Transverse colon (tissue), 4 donors: ENCODE measurements around the gene ARVCF. TPM values are rescaled to one million over a fixed set of nuclear protein-coding genes. Genes with fewer than 3 reads are reported as not detected.

Source experiments
- DNase-seq: peaks from one replicate; pipeline ENCODE4 v3.0.0-alpha.2; 2019
- H3K27ac ChIP-seq, 4 donors: fragments of 200-600 bp; sonication (generic); 2 replicates each; pipeline ENCODE4 v1.5.1; 2016 to 2018; ENCODE audit warnings: inconsistent platforms in 4 of 4
- H3K27me3 ChIP-seq: fragments of 200-600 bp; sonication (generic); 2 replicates; pipeline ENCODE4 v1.5.1; 2017; ENCODE audit warnings: inconsistent platforms
- H3K36me3 ChIP-seq, 4 donors: fragments of 200-600 bp; sonication (generic); 2 replicates each; pipeline ENCODE4 v1.5.1; 2017 to 2019; ENCODE audit warnings: inconsistent platforms in 4 of 4
- H3K4me1 ChIP-seq, 4 donors: fragments of 200-600 bp; sonication (generic); 2 replicates each; pipeline ENCODE4 v1.5.1; 2017 to 2020; ENCODE audit warnings: inconsistent platforms in 4 of 4
- H3K4me3 ChIP-seq, 4 donors: fragments of 200-600 bp; sonication (generic); 1 replicate in 1 of 4; 2 replicates in 3 of 4; pipeline versions ENCODE4 v1.5.1 to v1.6.1; 2017 to 2019; ENCODE audit warnings: inconsistent platforms in 4 of 4
- H3K9me3 ChIP-seq, 2 donors: fragments of 200-600 bp; sonication (generic); 2 replicates each; pipeline ENCODE4 v1.5.1; 2017 to 2019; ENCODE audit warnings: inconsistent platforms in 2 of 2
- EP300 ChIP-seq: sonication (generic); formaldehyde crosslinking; IDR thresholded peaks from one replicate; pipeline ENCODE4 v1.6.1; 2017; ENCODE audit warnings: antibody characterized with exemption, low read depth
- POLR2A ChIP-seq: fragments of 450-650 bp; IDR thresholded peaks from one replicate; pipeline ENCODE4 v1.6.1; 2016; ENCODE audit warnings: antibody characterized with exemption, mild to moderate bottlenecking, moderate library complexity
- POLR2AphosphoS5 ChIP-seq, 3 donors: sonication (generic); formaldehyde crosslinking; IDR thresholded peaks; one replicate each; pipeline ENCODE4 v1.6.1; 2016; ENCODE audit warnings: antibody characterized with exemption in 3 of 3
- WGBS, 2 donors: methylation state at CpG; one replicate each; pipeline ENCODE4 v1.1.5; 2018; ENCODE audit warnings: low coverage in 1 of 2; 5-methylcytosine and 5-hydroxymethylcytosine counted together
- in situ Hi-C, 4 donors: fragments of 200-750 bp; cut with MboI; loops; one replicate each; pipeline versions ENCODE4 v1.15.0 to v1.15.1; 2017; ENCODE audit warnings: low sequenced_read_pairs in 3 of 4, low pct_ligation_motif_present in 1 of 4, low pct_unique_long_range_greater_than_20kb in 1 of 4
- intact Hi-C: fragments of 100-400 bp; cut with DNase I; formaldehyde crosslinking; loops from one replicate; pipeline ENCODE4 v1.15.1; 2023; ENCODE audit warnings: low total_unique reads
- total RNA-seq, 4 donors: library from RNA; depleted of rRNA; stranded (reverse); fragments of >200 nt; gene quantifications; one replicate each; pipeline ENCODE4 v1.1.0, GENCODE V29; 2016
- TF ChIP-seq, protein P1 (sequence below), 5 experiments: fragments of 200-600 bp in 3 of 5; fragments of 450-650 bp in 2 of 5; sonication (generic) in 3 of 5; IDR thresholded peaks; 1 replicate in 2 of 5; 2 replicates in 3 of 5; pipeline ENCODE4 v1.5.1; 2016 to 2017; ENCODE audit warnings: antibody characterized with exemption in 5 of 5, inconsistent platforms in 3 of 5, mild to moderate bottlenecking in 2 of 5, moderate library complexity in 1 of 5

ARVCF gene
- total RNA-seq, 4 donors from 2014 or later, result 15.3 to 81.6 (median 19.3) TPM

- Histone ChIP-seq H3K9me3 (no peaks in the 10 kb centered on the region), H3K27ac (no peak overlapping the region), H3K4me1 (no peaks in the 10 kb centered on the region), H3K4me3 (no peak overlapping the region), H3K27me3 (no peaks in the 10 kb centered on the region), H3K36me3 (peaks cover 0 to 23% (median 0%) of the 10 kb centered on the region in 4 donors)
- in situ Hi-C loops (no loop called here), intact Hi-C loops (no loop called here)
- DNase-seq, result no peak
- TF ChIP-seq, protein P1, sequence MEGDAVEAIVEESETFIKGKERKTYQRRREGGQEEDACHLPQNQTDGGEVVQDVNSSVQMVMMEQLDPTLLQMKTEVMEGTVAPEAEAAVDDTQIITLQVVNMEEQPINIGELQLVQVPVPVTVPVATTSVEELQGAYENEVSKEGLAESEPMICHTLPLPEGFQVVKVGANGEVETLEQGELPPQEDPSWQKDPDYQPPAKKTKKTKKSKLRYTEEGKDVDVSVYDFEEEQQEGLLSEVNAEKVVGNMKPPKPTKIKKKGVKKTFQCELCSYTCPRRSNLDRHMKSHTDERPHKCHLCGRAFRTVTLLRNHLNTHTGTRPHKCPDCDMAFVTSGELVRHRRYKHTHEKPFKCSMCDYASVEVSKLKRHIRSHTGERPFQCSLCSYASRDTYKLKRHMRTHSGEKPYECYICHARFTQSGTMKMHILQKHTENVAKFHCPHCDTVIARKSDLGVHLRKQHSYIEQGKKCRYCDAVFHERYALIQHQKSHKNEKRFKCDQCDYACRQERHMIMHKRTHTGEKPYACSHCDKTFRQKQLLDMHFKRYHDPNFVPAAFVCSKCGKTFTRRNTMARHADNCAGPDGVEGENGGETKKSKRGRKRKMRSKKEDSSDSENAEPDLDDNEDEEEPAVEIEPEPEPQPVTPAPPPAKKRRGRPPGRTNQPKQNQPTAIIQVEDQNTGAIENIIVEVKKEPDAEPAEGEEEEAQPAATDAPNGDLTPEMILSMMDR (IDR thresholded peaks at IDR 0.05), result no peak
- TF ChIP-seq POLR2A (no peak), EP300 (no peak), POLR2AphosphoS5 (IDR thresholded peaks at IDR 0.05) (no peak)
- 95% methylated on average over 6 of the region's 6 CpGs; no CpG with 5 or more reads in 1 of the 2 donors for WGBS, 2 donors
These were observed 35.3 kb upstream of the ARVCF start for GRCh38 chr22:20051927-20052308.

DNA sequence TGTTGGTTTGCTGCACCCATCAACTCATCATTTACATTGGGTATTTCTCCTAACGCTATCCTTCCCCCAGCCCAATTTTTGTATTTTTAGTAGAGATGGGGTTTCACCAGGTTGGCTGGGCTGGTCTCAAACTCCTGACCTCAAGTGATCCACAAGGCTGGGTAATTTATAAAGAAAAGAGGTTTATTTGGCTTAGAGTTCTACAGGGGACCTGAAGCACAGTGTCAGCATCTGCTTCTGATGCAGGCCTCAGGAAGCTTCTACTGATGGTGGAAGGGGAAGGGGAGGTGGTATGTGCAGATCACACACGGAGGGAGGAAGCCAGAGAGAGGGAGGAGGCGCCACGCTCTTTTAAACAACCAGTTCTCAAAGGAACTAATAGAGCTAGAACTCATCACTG lies 30.1 kb upstream of the ARVCF start:
- TF ChIP-seq, protein P1 (IDR thresholded peaks at IDR 0.05), result no peak
- no peak for TF ChIP-seq EP300
- TF ChIP-seq POLR2AphosphoS5 (IDR thresholded peaks at IDR 0.05), result no peak
- TF ChIP-seq POLR2A, result no peak
- peaks cover 0 to 23% (median 0%) of the 10 kb centered on the region in 4 donors for H3K36me3 ChIP-seq
- H3K4me1 ChIP-seq, result no peaks in the 10 kb centered on the region
- WGBS, 2 donors, result 85 to 100% methylated on average over 4 of the region's 4 CpGs
- in situ Hi-C loops (no loop called here), intact Hi-C loops (no loop called here)
- H3K27ac ChIP-seq, result no peak overlapping the region
- H3K4me3 ChIP-seq, result no peak overlapping the region
- H3K27me3 ChIP-seq, result no peaks in the 10 kb centered on the region
- no peak for DNase-seq
- no peaks in the 10 kb centered on the region for H3K9me3 ChIP-seq

GRCh38 chr22:20044495-20045151 lies 28.0 kb upstream of the ARVCF start:
- Histone ChIP-seq H3K4me1 (no peaks in the 10 kb centered on the region), H3K36me3 (peaks cover 0 to 28% (median 0%) of the 10 kb centered on the region in 4 donors), H3K9me3 (no peaks in the 10 kb centered on the region), H3K27me3 (no peaks in the 10 kb centered on the region), H3K27ac (no peak overlapping the region), H3K4me3 (no peak overlapping the region)
- TF ChIP-seq, protein P1 (IDR thresholded peaks at IDR 0.05), result no peak
- TF ChIP-seq EP300, result no peak
- TF ChIP-seq POLR2AphosphoS5 (IDR thresholded peaks at IDR 0.05), result no peak
- no peak for TF ChIP-seq POLR2A
- WGBS, 2 donors, result 98% methylated on average over 10 of the region's 10 CpGs; no CpG with 5 or more reads in 1 of the 2 donors
- intact Hi-C loops (no loop called here), in situ Hi-C loops (no loop called here)
- DNase-seq, result no peak

DNA sequence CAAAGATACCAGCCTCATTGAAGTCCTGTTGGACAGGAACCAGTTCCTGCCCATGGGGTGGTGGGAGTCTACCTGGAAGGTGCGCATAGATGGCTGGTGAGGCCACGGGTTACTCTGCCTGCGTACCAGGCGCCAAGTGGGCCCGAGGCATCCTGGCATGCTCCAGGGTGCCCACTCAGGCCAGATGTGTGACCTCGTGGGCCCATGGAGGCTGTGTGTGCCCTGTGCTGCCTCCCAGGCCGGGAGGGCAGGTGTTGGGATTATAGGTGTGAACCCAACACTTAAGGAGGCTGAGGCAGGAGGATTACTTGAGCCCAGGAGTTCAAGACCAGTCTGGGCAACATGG lies 27.3 kb upstream of the ARVCF start:
- H3K27me3 ChIP-seq, result no peaks in the 10 kb centered on the region
- H3K9me3 ChIP-seq, result no peaks in the 10 kb centered on the region
- no peaks in the 10 kb centered on the region for H3K4me1 ChIP-seq
- H3K36me3 ChIP-seq, result peaks cover 0 to 28% (median 0%) of the 10 kb centered on the region in 4 donors
- TF ChIP-seq POLR2AphosphoS5 (IDR thresholded peaks at IDR 0.05) (no peak), POLR2A (no peak), EP300 (no peak)
- TF ChIP-seq, protein P1 (IDR thresholded peaks at IDR 0.05), result no peak
- WGBS, 2 donors, result 98% methylated on average over 7 of the region's 7 CpGs; no CpG with 5 or more reads in 1 of the 2 donors
- H3K4me3 ChIP-seq, result no peak overlapping the region
- in situ Hi-C loops (no loop called here), intact Hi-C loops (no loop called here)
- DNase-seq, result no peak
- H3K27ac ChIP-seq, result no peak overlapping the region
